ENCODE data around the gene FAM168A. TPM values are rescaled to one million over a fixed set of nuclear protein-coding genes. Genes with fewer than 3 reads are reported as not detected.

FAM168A gene
- total RNA-seq, 1 donor from 2014 or later = 52.2 TPM

DNA sequence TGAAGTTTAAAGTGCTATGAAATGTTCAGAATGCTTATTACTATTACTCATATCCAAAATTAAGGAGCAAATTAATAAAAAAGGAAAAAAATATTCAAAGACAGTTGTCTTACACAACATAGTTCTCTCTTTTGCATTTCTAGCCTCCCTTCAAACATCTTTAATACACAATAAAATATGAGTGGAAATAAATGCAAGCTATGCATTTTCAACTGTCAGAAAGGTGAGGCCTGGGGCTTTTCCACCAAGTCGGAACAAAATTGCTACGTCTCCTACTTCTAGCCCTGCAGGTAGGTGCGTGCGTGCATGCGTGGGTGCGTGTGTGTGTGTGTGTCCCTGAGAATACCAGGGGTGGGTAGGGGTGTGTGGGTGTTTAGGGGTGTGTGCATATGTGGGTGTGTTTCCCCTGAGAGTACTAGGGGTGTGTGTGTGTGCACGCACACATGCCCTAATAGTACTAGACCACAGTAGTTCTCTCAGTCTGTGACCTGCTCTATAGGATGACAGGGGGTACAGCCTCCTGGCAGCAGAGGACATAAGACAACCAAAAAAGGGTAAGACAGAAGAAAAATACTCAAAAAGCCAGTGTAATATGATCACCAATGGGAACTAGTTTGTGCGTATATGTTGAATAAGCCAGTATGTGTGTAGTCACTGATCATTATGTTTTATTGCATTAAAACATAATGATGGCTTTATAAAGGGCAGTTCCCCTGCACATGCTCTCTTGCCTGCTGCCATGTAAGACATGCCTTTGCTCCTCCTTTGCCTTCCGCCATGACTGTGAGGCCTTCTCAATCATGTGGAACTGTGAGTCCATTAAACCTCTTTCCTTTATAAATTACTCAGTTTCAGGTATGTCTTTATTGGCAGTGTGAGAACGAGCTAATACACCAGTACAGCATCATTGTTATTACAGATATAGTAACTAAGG lies 89.4 kb downstream of the FAM168A start:
- Mint-ChIP-seq H3K27me3 (ENCODE audit: unreplicated experiment) (no peaks in the 10 kb centered on the region), H3K36me3 (ENCODE audit: unreplicated experiment) (peaks cover 12% of the 10 kb centered on the region), H3K4me1 (ENCODE audit: unreplicated experiment) (peaks cover 17% of the 10 kb centered on the region), H3K4me3 (ENCODE audit: unreplicated experiment) (no peak overlapping the region), H3K9me3 (ENCODE audit: unreplicated experiment) (peaks cover 8% of the 10 kb centered on the region), H3K27ac (ENCODE audit: unreplicated experiment) (no peak overlapping the region)
- no peak for DNase-seq (ENCODE audit: extremely low spot score, unreplicated experiment)
- TF ChIP-seq, protein P1, sequence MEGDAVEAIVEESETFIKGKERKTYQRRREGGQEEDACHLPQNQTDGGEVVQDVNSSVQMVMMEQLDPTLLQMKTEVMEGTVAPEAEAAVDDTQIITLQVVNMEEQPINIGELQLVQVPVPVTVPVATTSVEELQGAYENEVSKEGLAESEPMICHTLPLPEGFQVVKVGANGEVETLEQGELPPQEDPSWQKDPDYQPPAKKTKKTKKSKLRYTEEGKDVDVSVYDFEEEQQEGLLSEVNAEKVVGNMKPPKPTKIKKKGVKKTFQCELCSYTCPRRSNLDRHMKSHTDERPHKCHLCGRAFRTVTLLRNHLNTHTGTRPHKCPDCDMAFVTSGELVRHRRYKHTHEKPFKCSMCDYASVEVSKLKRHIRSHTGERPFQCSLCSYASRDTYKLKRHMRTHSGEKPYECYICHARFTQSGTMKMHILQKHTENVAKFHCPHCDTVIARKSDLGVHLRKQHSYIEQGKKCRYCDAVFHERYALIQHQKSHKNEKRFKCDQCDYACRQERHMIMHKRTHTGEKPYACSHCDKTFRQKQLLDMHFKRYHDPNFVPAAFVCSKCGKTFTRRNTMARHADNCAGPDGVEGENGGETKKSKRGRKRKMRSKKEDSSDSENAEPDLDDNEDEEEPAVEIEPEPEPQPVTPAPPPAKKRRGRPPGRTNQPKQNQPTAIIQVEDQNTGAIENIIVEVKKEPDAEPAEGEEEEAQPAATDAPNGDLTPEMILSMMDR (IDR thresholded peaks at IDR 0.05) = no peak

DNA sequence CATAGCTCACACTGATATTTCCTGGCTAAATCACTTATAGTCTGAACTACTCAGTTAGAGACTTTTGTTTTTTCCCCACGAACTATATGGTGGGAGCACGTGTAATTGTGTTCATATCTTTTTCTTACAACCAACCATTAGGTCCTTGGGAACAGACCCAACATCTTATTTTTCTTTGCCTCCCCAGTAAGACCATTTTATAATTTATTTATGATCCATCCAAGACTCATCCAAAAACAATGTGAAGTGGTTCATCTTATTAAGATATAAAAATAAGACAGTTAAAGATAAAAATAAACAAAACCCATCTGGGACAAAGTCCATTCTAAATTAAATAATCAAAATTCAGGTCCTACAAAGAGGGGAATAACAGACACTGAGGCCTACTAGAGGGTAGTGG lies 90.8 kb downstream of the FAM168A start:
- TF ChIP-seq, protein P1 (IDR thresholded peaks at IDR 0.05) = no peak
- H3K9me3 Mint-ChIP-seq (ENCODE audit: unreplicated experiment) = peaks cover 12% of the 10 kb centered on the region
- H3K27ac Mint-ChIP-seq (ENCODE audit: unreplicated experiment) = no peak overlapping the region
- DNase-seq (ENCODE audit: extremely low spot score, unreplicated experiment) = no peak
- no peaks in the 10 kb centered on the region for H3K27me3 Mint-ChIP-seq (ENCODE audit: unreplicated experiment)
- no peak overlapping the region for H3K4me3 Mint-ChIP-seq (ENCODE audit: unreplicated experiment)
- H3K36me3 Mint-ChIP-seq (ENCODE audit: unreplicated experiment) = peaks cover 12% of the 10 kb centered on the region
- H3K4me1 Mint-ChIP-seq (ENCODE audit: unreplicated experiment) = peaks cover 17% of the 10 kb centered on the region

DNA sequence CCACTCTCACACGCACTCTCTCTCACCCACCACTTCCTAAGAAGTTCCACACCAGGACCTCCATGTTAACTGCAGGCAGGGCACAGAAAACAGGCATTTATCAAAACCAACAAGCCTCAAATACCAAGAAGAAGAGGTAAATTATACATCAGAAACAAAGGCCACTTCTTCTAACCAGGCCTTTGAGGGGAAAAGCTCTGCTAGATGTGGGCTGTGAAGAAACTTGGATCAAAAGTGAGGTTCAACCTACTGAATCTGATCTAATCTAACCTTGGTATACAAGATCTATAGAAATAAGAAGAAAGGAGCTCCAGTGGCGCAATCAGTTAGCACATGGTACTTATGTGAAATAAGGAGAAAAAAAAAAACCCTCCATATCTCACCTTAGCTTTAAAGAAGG lies 91.9 kb downstream of the FAM168A start:
- H3K4me3 Mint-ChIP-seq (ENCODE audit: unreplicated experiment) = no peak overlapping the region
- no peak for DNase-seq (ENCODE audit: extremely low spot score, unreplicated experiment)
- peaks cover 12% of the 10 kb centered on the region for H3K9me3 Mint-ChIP-seq (ENCODE audit: unreplicated experiment)
- TF ChIP-seq, protein P1 (IDR thresholded peaks at IDR 0.05) = no peak
- H3K4me1 Mint-ChIP-seq (ENCODE audit: unreplicated experiment) = peaks cover 22% of the 10 kb centered on the region
- H3K27ac Mint-ChIP-seq (ENCODE audit: unreplicated experiment) = no peak overlapping the region
- H3K36me3 Mint-ChIP-seq (ENCODE audit: unreplicated experiment) = peaks cover 17% of the 10 kb centered on the region
- no peaks in the 10 kb centered on the region for H3K27me3 Mint-ChIP-seq (ENCODE audit: unreplicated experiment)

DNA sequence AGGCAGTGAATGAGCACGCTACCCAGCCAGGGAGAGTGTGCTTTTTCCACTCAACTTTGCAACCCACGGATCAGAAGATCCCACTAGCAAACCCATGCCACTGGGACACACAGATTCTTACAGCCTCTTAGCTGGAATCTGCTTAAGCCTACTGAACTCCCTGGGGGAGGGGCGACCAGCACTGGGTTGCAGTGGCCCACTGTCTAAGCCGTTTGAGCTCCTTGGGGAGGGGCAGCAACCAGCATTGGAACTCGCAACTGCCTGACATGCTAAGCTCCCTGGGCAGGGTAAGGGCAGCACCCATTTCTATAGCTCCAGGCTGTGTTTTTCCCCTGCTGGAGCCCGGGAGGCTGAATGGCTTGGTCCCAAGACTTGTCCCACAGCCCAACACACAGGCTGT lies 99.6 kb downstream of the FAM168A start:
- H3K9me3 Mint-ChIP-seq (ENCODE audit: unreplicated experiment) = peaks cover 7% of the 10 kb centered on the region
- TF ChIP-seq, protein P1 (IDR thresholded peaks at IDR 0.05) = no peak
- DNase-seq (ENCODE audit: extremely low spot score, unreplicated experiment) = no peak
- no peak overlapping the region for H3K27ac Mint-ChIP-seq (ENCODE audit: unreplicated experiment)
- H3K27me3 Mint-ChIP-seq (ENCODE audit: unreplicated experiment) = no peaks in the 10 kb centered on the region
- H3K4me3 Mint-ChIP-seq (ENCODE audit: unreplicated experiment) = no peak overlapping the region
- peaks cover 7% of the 10 kb centered on the region for H3K36me3 Mint-ChIP-seq (ENCODE audit: unreplicated experiment)
- peaks cover 19% of the 10 kb centered on the region for H3K4me1 Mint-ChIP-seq (ENCODE audit: unreplicated experiment)

DNA sequence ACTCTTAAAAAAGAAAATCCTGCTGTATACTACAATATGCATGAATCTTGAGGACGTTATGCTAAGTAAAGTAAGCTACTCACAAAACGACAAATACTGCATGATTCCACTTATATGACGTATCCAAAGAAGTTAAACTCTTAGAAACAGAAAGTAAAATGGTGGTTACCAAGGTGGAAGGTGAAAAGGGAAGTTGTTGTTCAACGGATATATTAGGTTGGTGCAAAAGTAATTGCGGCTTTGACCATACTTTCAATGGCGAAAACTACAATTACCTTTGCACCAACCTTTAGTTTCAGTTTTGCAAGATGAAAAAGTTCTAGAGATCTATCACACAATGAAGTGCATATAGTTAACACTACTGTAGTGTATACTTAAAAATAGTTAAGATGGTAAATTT lies 101.8 kb downstream of the FAM168A start:
- peaks cover 4% of the 10 kb centered on the region for H3K9me3 Mint-ChIP-seq (ENCODE audit: unreplicated experiment)
- H3K27me3 Mint-ChIP-seq (ENCODE audit: unreplicated experiment) = no peaks in the 10 kb centered on the region
- H3K36me3 Mint-ChIP-seq (ENCODE audit: unreplicated experiment) = peaks cover 2% of the 10 kb centered on the region
- TF ChIP-seq, protein P1 (IDR thresholded peaks at IDR 0.05) = no peak
- no peak overlapping the region for H3K27ac Mint-ChIP-seq (ENCODE audit: unreplicated experiment)
- H3K4me3 Mint-ChIP-seq (ENCODE audit: unreplicated experiment) = no peak overlapping the region
- H3K4me1 Mint-ChIP-seq (ENCODE audit: unreplicated experiment) = peaks cover 15% of the 10 kb centered on the region
- no peak for DNase-seq (ENCODE audit: extremely low spot score, unreplicated experiment)

Data from osteocyte (in vitro differentiated cells).